ENCODE measurements around the gene SOX13.

- TF ChIP-seq EZH2 (IDR thresholded peaks at IDR 0.05) (no peak), FOXP2 (optimal IDR thresholded peaks at IDR 0.05; ENCODE audit: control extremely low read depth, extremely low read length, insufficient read depth) (no peak), POLR2AphosphoS5 (IDR thresholded peaks at IDR 0.05; ENCODE audit: borderline replicate concordance, low read depth, low read length) (no peak)
Observed at GRCh38 chr1:204092632-204093420, 19.9 kb downstream of the SOX13 start.
